ENCODE results near the gene HSP90AA1.
A peak's percentile ranks its signal among the peaks of the same experiment; 100 is the strongest.

The HSP90AA1 gene

DNA sequence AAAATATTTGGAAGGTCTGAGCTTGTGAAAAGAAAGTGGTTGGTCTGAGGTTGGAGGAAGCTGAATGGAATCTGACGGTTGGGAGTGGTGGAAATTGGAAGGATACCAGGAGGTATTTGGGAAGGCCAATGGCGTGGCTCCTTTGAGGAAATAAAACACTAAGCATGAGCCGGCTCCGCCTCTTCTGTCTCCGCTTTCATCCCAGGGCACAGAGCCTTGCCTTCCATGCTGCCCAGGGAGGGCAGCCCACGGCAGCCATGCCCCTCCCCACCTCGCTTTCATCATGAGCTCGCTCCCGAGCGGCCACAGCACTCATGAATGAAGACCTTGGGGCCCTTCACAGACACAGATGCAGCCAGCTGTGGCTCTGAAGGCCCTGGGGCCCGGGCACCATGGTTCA, 36.2 kb downstream of the HSP90AA1 start:
- POLR2A ChIA-PET: interaction anchor here (0.6 kb wide), 1 partner anchor 27 kb away, joined by 7 read pairs; no protein-coding TSS in a partner anchor
- TF ChIP-seq, protein P1, sequence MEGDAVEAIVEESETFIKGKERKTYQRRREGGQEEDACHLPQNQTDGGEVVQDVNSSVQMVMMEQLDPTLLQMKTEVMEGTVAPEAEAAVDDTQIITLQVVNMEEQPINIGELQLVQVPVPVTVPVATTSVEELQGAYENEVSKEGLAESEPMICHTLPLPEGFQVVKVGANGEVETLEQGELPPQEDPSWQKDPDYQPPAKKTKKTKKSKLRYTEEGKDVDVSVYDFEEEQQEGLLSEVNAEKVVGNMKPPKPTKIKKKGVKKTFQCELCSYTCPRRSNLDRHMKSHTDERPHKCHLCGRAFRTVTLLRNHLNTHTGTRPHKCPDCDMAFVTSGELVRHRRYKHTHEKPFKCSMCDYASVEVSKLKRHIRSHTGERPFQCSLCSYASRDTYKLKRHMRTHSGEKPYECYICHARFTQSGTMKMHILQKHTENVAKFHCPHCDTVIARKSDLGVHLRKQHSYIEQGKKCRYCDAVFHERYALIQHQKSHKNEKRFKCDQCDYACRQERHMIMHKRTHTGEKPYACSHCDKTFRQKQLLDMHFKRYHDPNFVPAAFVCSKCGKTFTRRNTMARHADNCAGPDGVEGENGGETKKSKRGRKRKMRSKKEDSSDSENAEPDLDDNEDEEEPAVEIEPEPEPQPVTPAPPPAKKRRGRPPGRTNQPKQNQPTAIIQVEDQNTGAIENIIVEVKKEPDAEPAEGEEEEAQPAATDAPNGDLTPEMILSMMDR (IDR thresholded peaks at IDR 0.05; ENCODE audit: control extremely low read depth, extremely low read depth, low read depth, missing control alignments): no peak
- CTCF ChIA-PET: interaction anchor here (0.9 to 1.5 kb wide), 4 partner anchors 9 to 20 kb away, joined by 3 to 4 read pairs (median 4); no protein-coding TSS in a partner anchor
- DNase-seq (ENCODE audit: extremely low spot score): no peak

DNA sequence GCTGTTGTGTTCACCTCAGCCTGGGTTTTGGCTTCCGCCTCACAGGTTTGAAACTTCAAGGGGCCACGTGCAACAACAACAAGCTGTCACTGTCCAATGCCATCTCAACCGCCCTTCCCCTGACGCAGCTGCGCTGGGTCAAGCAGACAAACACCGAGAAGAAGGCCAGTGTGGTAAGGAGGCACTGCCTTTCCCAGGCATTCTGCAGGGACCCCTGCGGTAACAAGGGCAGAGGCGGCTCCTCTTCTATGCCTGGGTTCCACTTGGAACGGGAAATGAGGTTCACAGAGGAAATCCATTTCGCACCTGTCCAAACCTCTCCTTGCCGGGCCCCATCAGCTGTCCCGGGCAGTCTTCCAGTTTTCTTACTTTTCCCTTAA, 36.8 kb downstream of the HSP90AA1 start:
- TF ChIP-seq, protein P1 (IDR thresholded peaks at IDR 0.05; ENCODE audit: control extremely low read depth, extremely low read depth, low read depth, missing control alignments): no peak
- POLR2A ChIA-PET: interaction anchor here (0.8 kb wide), 1 partner anchor 255 kb away, joined by 7 read pairs; the partner anchor contains the start of gene MOK
- DNase-seq (ENCODE audit: extremely low spot score): no peak
- CTCF ChIA-PET: interaction anchor here (0.9 to 2.1 kb wide), 7 partner anchors 8 to 53 kb away, joined by 3 to 12 read pairs (median 4); no protein-coding TSS in a partner anchor

DNA sequence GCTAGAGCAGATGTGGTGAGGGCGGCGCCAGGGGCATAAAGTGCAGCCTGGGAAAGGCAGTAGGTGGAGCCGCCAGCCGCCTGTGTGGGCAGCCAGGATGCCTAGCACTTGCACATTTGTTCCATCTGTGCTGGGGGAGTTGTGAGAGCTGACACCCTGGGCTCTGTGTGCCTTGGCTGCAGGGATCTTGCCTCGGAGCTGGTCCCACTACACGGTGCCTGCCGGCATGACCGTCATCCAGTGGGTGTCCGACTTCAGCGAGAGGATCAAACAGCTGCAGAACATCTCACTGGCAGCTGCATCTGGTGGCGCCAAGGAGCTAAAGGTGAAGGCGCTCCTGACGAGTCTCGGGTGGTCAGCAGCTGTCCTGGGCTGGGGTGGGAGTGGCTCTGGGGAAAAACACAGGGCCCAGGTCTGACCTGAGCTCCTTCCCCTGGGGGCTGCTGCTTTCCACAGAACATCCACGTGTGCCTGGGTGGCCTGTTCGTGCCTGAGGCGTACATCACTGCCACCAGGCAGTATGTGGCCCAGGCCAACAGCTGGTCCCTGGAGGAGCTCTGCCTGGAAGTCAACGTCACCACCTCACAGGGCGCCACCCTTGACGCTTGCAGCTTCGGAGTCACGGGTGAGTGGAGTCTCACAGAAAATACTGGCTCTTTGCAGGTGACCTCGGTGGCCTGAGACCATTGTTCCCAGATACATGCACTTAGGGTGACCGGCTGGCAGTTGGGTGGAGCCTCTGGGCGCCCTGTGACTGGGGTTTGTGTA, 37.4 kb downstream of the HSP90AA1 start:
- POLR2A ChIA-PET: interaction anchor here (0.8 kb wide), 1 partner anchor 256 kb away, joined by 7 read pairs; the partner anchor contains the start of gene MOK
- CTCF ChIA-PET: interaction anchor here (1.0 to 2.1 kb wide), 5 partner anchors 9 to 52 kb away, joined by 3 to 12 read pairs (median 4); no protein-coding TSS in a partner anchor

DNA sequence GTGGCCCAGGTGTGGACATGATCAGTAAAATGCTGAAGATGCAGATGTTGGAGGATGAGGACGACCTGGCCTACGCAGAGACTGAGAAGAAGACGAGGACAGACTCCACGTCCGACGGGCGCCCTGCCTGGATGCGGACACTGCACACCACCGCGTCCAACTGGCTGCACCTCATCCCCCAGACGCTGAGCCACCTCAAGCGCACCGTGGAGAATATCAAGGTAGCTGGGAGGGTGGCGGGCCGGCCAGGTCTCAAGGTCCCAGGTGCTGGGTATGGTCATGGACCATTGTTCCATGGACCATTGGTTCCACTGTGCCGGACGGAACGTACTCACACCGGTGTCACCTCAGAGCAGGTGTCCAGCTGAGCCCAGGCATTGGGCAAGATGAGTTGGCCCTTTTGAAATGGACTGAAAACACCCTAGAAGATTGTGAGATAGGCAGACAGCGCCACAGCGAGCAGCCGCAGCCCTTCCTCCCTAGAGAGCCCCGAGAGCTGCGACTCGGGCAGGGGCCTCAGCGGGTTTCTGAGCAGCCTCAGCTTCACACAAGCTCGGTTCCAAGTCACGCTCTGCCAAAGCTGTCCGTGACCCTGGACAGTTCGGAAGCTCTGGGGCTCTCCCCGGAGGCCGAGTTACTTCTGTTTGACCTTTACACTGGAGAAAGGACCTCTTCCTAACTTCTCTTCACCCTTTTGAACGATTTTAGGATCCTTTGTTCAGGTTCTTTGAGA, 38.9 kb downstream of the HSP90AA1 start:
- no peak for DNase-seq (ENCODE audit: extremely low spot score)
- CTCF ChIA-PET: interaction anchor here (0.9 to 2.1 kb wide), 5 partner anchors 13 to 74 kb away, joined by 3 to 12 read pairs (median 4); no protein-coding TSS in a partner anchor
- POLR2A ChIA-PET: interaction anchor here (0.6 to 1.2 kb wide), 2 partner anchors 29 to 123 kb away, joined by 4 to 7 read pairs; no protein-coding TSS in a partner anchor
- TF ChIP-seq, protein P1 (IDR thresholded peaks at IDR 0.05; ENCODE audit: control extremely low read depth, extremely low read depth, low read depth, missing control alignments): no peak

More for the DNA sequence above, 37.4 kb downstream of the HSP90AA1 start:
- no peak for DNase-seq (ENCODE audit: extremely low spot score)
- TF ChIP-seq, protein P1 (IDR thresholded peaks at IDR 0.05; ENCODE audit: control extremely low read depth, extremely low read depth, low read depth, missing control alignments): no peak

DNA sequence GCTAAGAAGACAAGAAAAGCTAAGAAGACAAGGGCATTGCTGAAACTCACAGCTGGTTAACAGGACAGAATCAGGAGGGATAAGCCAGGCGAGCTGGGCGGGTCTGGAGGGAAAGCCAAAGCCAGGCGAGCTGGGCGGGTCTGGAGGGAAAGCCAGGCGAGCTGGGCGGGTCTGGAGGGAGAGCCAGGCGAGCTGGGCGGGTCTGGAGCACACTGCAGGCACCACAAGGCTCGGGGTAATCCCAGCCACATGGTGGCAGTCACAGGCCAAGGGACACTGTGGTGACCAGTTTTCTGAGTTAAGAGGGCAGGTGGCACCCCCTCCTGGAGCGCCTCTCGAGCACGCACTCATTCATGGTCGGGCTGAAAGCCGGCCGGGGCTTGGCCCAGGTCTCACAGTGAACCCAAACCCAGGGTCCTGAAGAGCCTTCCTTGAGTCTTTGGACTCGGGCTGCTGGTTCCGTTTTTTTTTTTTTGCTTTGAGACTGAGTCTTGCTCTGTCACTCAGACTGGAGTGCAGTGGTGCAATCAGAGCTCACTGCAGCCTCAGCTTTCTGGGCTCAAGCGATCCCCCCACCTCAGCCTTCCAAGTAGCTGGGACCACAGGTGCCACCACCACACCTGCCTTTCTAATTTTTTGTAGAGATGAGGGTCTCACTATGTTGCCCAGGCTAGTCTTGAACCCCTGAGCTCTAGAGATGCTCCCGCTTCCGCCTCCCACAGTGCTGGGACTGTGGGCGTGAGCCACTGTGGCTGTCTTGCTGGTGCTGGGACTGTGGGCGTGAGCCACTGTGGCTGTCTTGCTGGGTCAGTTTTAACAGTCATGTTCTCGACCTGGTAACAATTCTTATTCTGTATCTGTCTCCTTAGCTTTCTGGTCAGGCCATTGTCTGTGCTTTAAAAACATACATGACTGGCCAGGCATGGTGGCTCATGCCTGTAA, 40.2 kb downstream of the HSP90AA1 start:
- CTCF ChIA-PET: interaction anchor here (0.8 to 1.9 kb wide), 9 partner anchors 9 to 96 kb away, joined by 3 to 6 read pairs (median 3); no protein-coding TSS in a partner anchor
- peak; percentile 42 for DNase-seq (ENCODE audit: extremely low spot score)
- POLR2A ChIA-PET: interaction anchor here (0.7 to 1.5 kb wide), 3 partner anchors 12 to 32 kb away, joined by 3 to 7 read pairs (median 4); no protein-coding TSS in a partner anchor

More for the DNA sequence above, 40.2 kb downstream of the HSP90AA1 start:
- TF ChIP-seq, protein P1 (IDR thresholded peaks at IDR 0.05; ENCODE audit: control extremely low read depth, extremely low read depth, low read depth, missing control alignments): peak; percentile 26

All from GM10248 (cell line).